ENCODE data around the gene CAVIN1. TPM values are rescaled to one million over a fixed set of nuclear protein-coding genes. Genes with fewer than 3 reads are reported as not detected.

Gene CAVIN1
- total RNA-seq, 1 donor from 2014 or later: 1.1 TPM

GRCh38 chr17:42411361-42411760 lies 11.7 kb downstream of the CAVIN1 start:
- no peak overlapping the region for H3K27ac Mint-ChIP-seq
- no peak for DNase-seq (ENCODE audit: low spot score, unreplicated experiment)
- no peak for TF ChIP-seq CTCF (IDR thresholded peaks at IDR 0.05; ENCODE audit: unreplicated experiment)
- no peak overlapping the region for H3K4me3 Mint-ChIP-seq (ENCODE audit: low read depth)
- peaks cover 2% of the 10 kb centered on the region for H3K4me1 Mint-ChIP-seq (ENCODE audit: low read depth)
- peaks cover 10% of the 10 kb centered on the region for H3K27me3 Mint-ChIP-seq
- no peaks in the 10 kb centered on the region for H3K9me3 Mint-ChIP-seq (ENCODE audit: low read depth)
- H3K36me3 Mint-ChIP-seq (ENCODE audit: insufficient read depth): no peaks in the 10 kb centered on the region

GRCh38 chr17:42410319-42410685 lies 12.8 kb downstream of the CAVIN1 start:
- no peak overlapping the region for H3K27ac Mint-ChIP-seq
- peaks cover 6% of the 10 kb centered on the region for H3K27me3 Mint-ChIP-seq
- TF ChIP-seq CTCF (IDR thresholded peaks at IDR 0.05; ENCODE audit: unreplicated experiment): no peak
- no peak overlapping the region for H3K4me3 Mint-ChIP-seq (ENCODE audit: low read depth)
- H3K36me3 Mint-ChIP-seq (ENCODE audit: insufficient read depth): no peaks in the 10 kb centered on the region
- H3K4me1 Mint-ChIP-seq (ENCODE audit: low read depth): peaks cover 2% of the 10 kb centered on the region
- DNase-seq (ENCODE audit: low spot score, unreplicated experiment): no peak
- no peaks in the 10 kb centered on the region for H3K9me3 Mint-ChIP-seq (ENCODE audit: low read depth)

GRCh38 chr17:42409523-42410318 lies 13.3 kb downstream of the CAVIN1 start:
- Mint-ChIP-seq H3K27me3 (peaks cover 9% of the 10 kb centered on the region), H3K4me1 (ENCODE audit: low read depth) (peaks cover 2% of the 10 kb centered on the region), H3K9me3 (ENCODE audit: low read depth) (no peaks in the 10 kb centered on the region), H3K27ac (no peak overlapping the region), H3K36me3 (ENCODE audit: insufficient read depth) (no peaks in the 10 kb centered on the region), H3K4me3 (ENCODE audit: low read depth) (no peak overlapping the region)
- no peak for TF ChIP-seq CTCF (IDR thresholded peaks at IDR 0.05; ENCODE audit: unreplicated experiment)
- no peak for DNase-seq (ENCODE audit: low spot score, unreplicated experiment)

GRCh38 chr17:42408061-42408460 lies 15.0 kb downstream of the CAVIN1 start:
- DNase-seq (ENCODE audit: low spot score, unreplicated experiment): no peak
- H3K27ac Mint-ChIP-seq: no peak overlapping the region
- no peaks in the 10 kb centered on the region for H3K36me3 Mint-ChIP-seq (ENCODE audit: insufficient read depth)
- H3K4me3 Mint-ChIP-seq (ENCODE audit: low read depth): no peak overlapping the region
- no peak for TF ChIP-seq CTCF (IDR thresholded peaks at IDR 0.05; ENCODE audit: unreplicated experiment)
- H3K27me3 Mint-ChIP-seq: peaks cover 15% of the 10 kb centered on the region
- H3K9me3 Mint-ChIP-seq (ENCODE audit: low read depth): no peaks in the 10 kb centered on the region
- peaks cover 2% of the 10 kb centered on the region for H3K4me1 Mint-ChIP-seq (ENCODE audit: low read depth)

GRCh38 chr17:42407289-42407836 lies 15.7 kb downstream of the CAVIN1 start:
- H3K27me3 Mint-ChIP-seq: peaks cover 16% of the 10 kb centered on the region
- H3K36me3 Mint-ChIP-seq (ENCODE audit: insufficient read depth): no peaks in the 10 kb centered on the region
- no peak for TF ChIP-seq CTCF (IDR thresholded peaks at IDR 0.05; ENCODE audit: unreplicated experiment)
- H3K27ac Mint-ChIP-seq: no peak overlapping the region
- no peak overlapping the region for H3K4me3 Mint-ChIP-seq (ENCODE audit: low read depth)
- peaks cover 3% of the 10 kb centered on the region for H3K4me1 Mint-ChIP-seq (ENCODE audit: low read depth)
- H3K9me3 Mint-ChIP-seq (ENCODE audit: low read depth): no peaks in the 10 kb centered on the region
- no peak for DNase-seq (ENCODE audit: low spot score, unreplicated experiment)

Measured in progenitor cell of endocrine pancreas (in vitro differentiated cells).